Activated CD4-positive, alpha-beta memory T cell treated with anti-CD3 and anti-CD28 coated beads, Interleukin-2, amount 10 ng/mL, durations not matched to agents 7 days and 5 days (primary cell): ENCODE measurements around the gene TOP3A. TPM values are rescaled to one million over a fixed set of nuclear protein-coding genes. Genes with fewer than 3 reads are reported as not detected.
A peak's percentile ranks its signal among the peaks of the same experiment; 100 is the strongest.

Experiments used
- CTCF ChIA-PET: fragments of 350-600 bp; sonication (Branson Sonifier 250); formaldehyde crosslinking; loops from one replicate; lab custom pipeline; 2021; ENCODE audit warnings: antibody characterized with exemption, inconsistent platforms; lab: Charles Lee
- POLR2A ChIA-PET: fragments of 350-600 bp; sonication (Branson Sonifier 250); formaldehyde crosslinking; loops from one replicate; lab custom pipeline; 2021; ENCODE audit warnings: antibody characterized with exemption; lab: Charles Lee
- DNase-seq: peaks from one replicate; pipeline ENCODE4 v3.0.0-alpha.2; 2020
- H3K27ac Mint-ChIP-seq: one replicate; pipeline ENCODE4 v1.8.0; 2021; ENCODE audit warnings: mild to moderate bottlenecking, mixed read lengths
- H3K27me3 Mint-ChIP-seq: one replicate; pipeline ENCODE4 v1.8.0; 2021; ENCODE audit warnings: mixed read lengths
- H3K36me3 Mint-ChIP-seq: one replicate; pipeline ENCODE4 v1.8.0; 2021; ENCODE audit warnings: low read depth, mixed read lengths
- H3K4me1 Mint-ChIP-seq: one replicate; pipeline ENCODE4 v1.8.0; 2021; ENCODE audit warnings: mixed read lengths
- H3K4me3 Mint-ChIP-seq: one replicate; pipeline ENCODE4 v1.8.0; 2021; ENCODE audit warnings: mild to moderate bottlenecking, mixed read lengths
- H3K9me3 Mint-ChIP-seq: one replicate; pipeline ENCODE4 v1.8.0; 2021; ENCODE audit warnings: mixed read lengths
- total RNA-seq, 2 experiments: library from RNA; stranded (reverse); gene quantifications; one replicate each; pipeline ENCODE4 v1.2.3, GENCODE V29; 2021

The TOP3A gene
- total RNA-seq, 2 experiments from 2014 or later = 51.4 to 54.9 TPM

GRCh38 chr17:18332909-18333489, 18.2 kb upstream of the TOP3A start:
- ChIA-PET CTCF (interaction anchor here (1.4 kb wide), 1 partner anchor 20 kb away, joined by 3 read pairs; no protein-coding TSS in a partner anchor), POLR2A (interaction anchor here (1.0 to 2.8 kb wide), 4 partner anchors 9 to 30 kb away, joined by 3 to 8 read pairs (median 5); partner anchors contain the start of gene SHMT1)
- H3K36me3 Mint-ChIP-seq = peaks cover 52% of the 10 kb centered on the region
- H3K4me1 Mint-ChIP-seq = peaks cover 21% of the 10 kb centered on the region
- DNase-seq = no peak
- H3K9me3 Mint-ChIP-seq = no peaks in the 10 kb centered on the region
- no peak overlapping the region for H3K4me3 Mint-ChIP-seq
- no peaks in the 10 kb centered on the region for H3K27me3 Mint-ChIP-seq
- H3K27ac Mint-ChIP-seq = no peak overlapping the region

DNA sequence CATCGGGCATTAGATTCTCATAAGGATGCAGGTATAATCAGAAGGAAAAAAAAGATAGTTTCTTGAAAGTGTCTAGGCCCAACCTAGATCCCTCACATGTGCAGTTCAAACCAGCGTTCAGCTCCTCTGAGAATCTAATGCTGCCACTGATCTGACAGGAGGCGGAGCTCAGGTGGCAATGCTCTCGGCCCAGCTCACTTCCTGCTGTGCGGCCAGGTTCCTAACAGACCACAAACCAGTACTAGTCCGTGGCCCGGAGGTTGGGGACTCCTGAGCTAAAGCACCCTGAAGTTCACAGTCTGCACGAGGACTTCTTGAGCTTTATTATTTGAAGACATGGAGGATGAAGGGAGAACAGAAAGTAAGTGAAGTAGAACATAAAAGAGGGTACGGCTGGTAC, 17.1 kb upstream of the TOP3A start:
- peaks cover 46% of the 10 kb centered on the region for H3K36me3 Mint-ChIP-seq
- peak overlapping the region; percentile 75 for H3K27ac Mint-ChIP-seq
- no peaks in the 10 kb centered on the region for H3K27me3 Mint-ChIP-seq
- H3K4me1 Mint-ChIP-seq = peaks cover 21% of the 10 kb centered on the region
- POLR2A ChIA-PET = interaction anchor here (0.6 to 2.8 kb wide), 7 partner anchors 8 to 149 kb away, joined by 3 to 8 read pairs (median 3); partner anchors contain the start of genes SHMT1, SMCR8 and TOP3A
- DNase-seq = peak; percentile 46
- no peak overlapping the region for H3K4me3 Mint-ChIP-seq
- CTCF ChIA-PET = interaction anchor here (0.6 to 1.4 kb wide), 4 partner anchors 19 to 1646 kb away, joined by 3 to 5 read pairs (median 3); no protein-coding TSS in a partner anchor
- no peaks in the 10 kb centered on the region for H3K9me3 Mint-ChIP-seq

GRCh38 chr17:18328643-18329204, 13.9 kb upstream of the TOP3A start:
- ChIA-PET CTCF (no interaction called here), POLR2A (no interaction called here)
- H3K27ac Mint-ChIP-seq = no peak overlapping the region
- H3K4me3 Mint-ChIP-seq = no peak overlapping the region
- H3K27me3 Mint-ChIP-seq = no peaks in the 10 kb centered on the region
- peaks cover 48% of the 10 kb centered on the region for H3K36me3 Mint-ChIP-seq
- DNase-seq = no peak
- H3K9me3 Mint-ChIP-seq = no peaks in the 10 kb centered on the region
- H3K4me1 Mint-ChIP-seq = peaks cover 36% of the 10 kb centered on the region

- Mint-ChIP-seq H3K36me3 (peaks cover 51% of the 10 kb centered on the region), H3K4me1 (peaks cover 30% of the 10 kb centered on the region), H3K27me3 (no peaks in the 10 kb centered on the region), H3K9me3 (no peaks in the 10 kb centered on the region), H3K4me3 (no peak overlapping the region), H3K27ac (no peak overlapping the region)
- ChIA-PET CTCF (no interaction called here), POLR2A (interaction anchor here (1.4 to 1.6 kb wide), 2 partner anchors 9 to 21 kb away, joined by 5 read pairs; no protein-coding TSS in a partner anchor)
- DNase-seq = no peak
Measured at GRCh38 chr17:18327556-18327955, 12.8 kb upstream of the TOP3A start.

DNA sequence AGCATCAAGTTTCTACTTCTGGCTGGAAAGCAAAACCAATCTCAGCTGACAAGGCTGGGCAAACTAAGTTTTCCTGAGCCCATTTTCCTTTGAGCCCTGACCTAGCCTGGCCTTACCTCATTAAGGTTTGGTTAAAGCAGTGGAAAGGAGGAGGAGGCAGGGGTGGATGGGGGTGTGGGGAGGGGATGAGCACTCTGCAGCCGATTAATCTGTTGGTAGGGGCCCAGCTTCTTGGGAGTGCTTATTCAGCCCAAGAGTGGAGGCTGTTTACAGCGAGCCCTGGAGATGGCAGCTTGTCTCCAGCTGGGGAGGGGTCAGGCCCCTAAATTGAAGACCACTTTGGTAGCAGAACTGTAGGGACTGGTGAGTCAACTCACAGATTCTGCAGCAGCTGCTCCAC, 12.3 kb upstream of the TOP3A start:
- ChIA-PET CTCF (no interaction called here), POLR2A (interaction anchor here (1.4 to 1.6 kb wide), 2 partner anchors 10 to 21 kb away, joined by 5 read pairs; no protein-coding TSS in a partner anchor)
- H3K36me3 Mint-ChIP-seq = peaks cover 49% of the 10 kb centered on the region
- H3K9me3 Mint-ChIP-seq = no peaks in the 10 kb centered on the region
- no peak for DNase-seq
- H3K27me3 Mint-ChIP-seq = no peaks in the 10 kb centered on the region
- H3K27ac Mint-ChIP-seq = no peak overlapping the region
- H3K4me1 Mint-ChIP-seq = peaks cover 26% of the 10 kb centered on the region
- no peak overlapping the region for H3K4me3 Mint-ChIP-seq

- Mint-ChIP-seq H3K27me3 (no peaks in the 10 kb centered on the region), H3K4me1 (peaks cover 23% of the 10 kb centered on the region), H3K9me3 (no peaks in the 10 kb centered on the region), H3K36me3 (peaks cover 49% of the 10 kb centered on the region), H3K4me3 (no peak overlapping the region), H3K27ac (no peak overlapping the region)
- DNase-seq = no peak
- CTCF ChIA-PET = no interaction called here
- POLR2A ChIA-PET = interaction anchor here (1.4 to 1.6 kb wide), 3 partner anchors 10 to 22 kb away, joined by 3 to 5 read pairs (median 5); partner anchors contain the start of genes SMCR8 and TOP3A
Measured at GRCh38 chr17:18326572-18326971, 11.8 kb upstream of the TOP3A start.

GRCh38 chr17:18326039-18326438, 11.2 kb upstream of the TOP3A start:
- peaks cover 18% of the 10 kb centered on the region for H3K4me1 Mint-ChIP-seq
- no peak overlapping the region for H3K27ac Mint-ChIP-seq
- peaks cover 49% of the 10 kb centered on the region for H3K36me3 Mint-ChIP-seq
- H3K9me3 Mint-ChIP-seq = no peaks in the 10 kb centered on the region
- POLR2A ChIA-PET = interaction anchor here (1.4 kb wide), 1 partner anchor 11 kb away, joined by 3 read pairs; the partner anchor contains the start of genes SMCR8 and TOP3A
- no peak overlapping the region for H3K4me3 Mint-ChIP-seq
- DNase-seq = no peak
- CTCF ChIA-PET = no interaction called here
- no peaks in the 10 kb centered on the region for H3K27me3 Mint-ChIP-seq

GRCh38 chr17:18324140-18325050, 9.6 kb upstream of the TOP3A start:
- no peaks in the 10 kb centered on the region for H3K9me3 Mint-ChIP-seq
- H3K27me3 Mint-ChIP-seq = no peaks in the 10 kb centered on the region
- H3K36me3 Mint-ChIP-seq = peaks cover 42% of the 10 kb centered on the region
- peaks cover 32% of the 10 kb centered on the region for H3K4me1 Mint-ChIP-seq
- H3K27ac Mint-ChIP-seq = no peak overlapping the region
- H3K4me3 Mint-ChIP-seq = no peak overlapping the region
- no peak for DNase-seq
- POLR2A ChIA-PET = interaction anchor here (0.7 to 2.4 kb wide), 2 partner anchors 8 to 25 kb away, joined by 3 to 7 read pairs; no protein-coding TSS in a partner anchor
- CTCF ChIA-PET = no interaction called here

DNA sequence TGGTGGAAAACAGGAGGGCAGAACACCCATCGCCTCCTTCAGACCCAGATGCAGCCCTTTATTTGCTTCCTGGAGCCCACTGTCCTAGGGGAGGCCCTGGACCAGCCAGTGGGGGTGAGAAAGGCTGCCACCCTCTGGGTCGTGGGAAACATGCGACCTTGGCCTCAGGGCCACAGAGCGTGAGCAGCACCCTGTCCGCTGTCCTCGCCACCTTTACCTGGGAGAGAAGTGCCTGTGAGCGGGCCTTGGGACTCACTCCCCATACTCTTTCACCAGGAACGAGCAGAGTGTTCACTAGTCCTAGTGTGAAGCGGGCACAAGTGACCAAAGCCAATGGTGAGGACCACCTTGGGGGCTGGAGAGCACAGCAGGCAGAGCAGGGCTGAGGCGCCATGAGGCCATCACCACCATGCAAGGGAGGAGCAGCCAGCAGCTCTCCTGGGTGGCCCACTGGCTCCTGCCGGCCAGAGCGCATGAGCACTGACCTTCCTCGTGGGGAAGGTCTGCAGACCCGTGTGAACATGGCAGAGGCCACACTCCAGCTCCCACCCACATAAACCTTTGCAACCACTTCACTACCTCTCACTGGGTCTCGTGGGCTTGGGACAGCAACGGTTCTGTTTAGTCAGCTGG, 8.8 kb upstream of the TOP3A start:
- POLR2A ChIA-PET = interaction anchor here (0.7 to 2.4 kb wide), 2 partner anchors 9 to 26 kb away, joined by 3 to 7 read pairs; no protein-coding TSS in a partner anchor

GRCh38 chr17:18323007-18323406, 8.2 kb upstream of the TOP3A start:
- Mint-ChIP-seq H3K27me3 (no peaks in the 10 kb centered on the region), H3K4me1 (peaks cover 44% of the 10 kb centered on the region), H3K9me3 (no peaks in the 10 kb centered on the region), H3K4me3 (no peak overlapping the region), H3K36me3 (peaks cover 40% of the 10 kb centered on the region), H3K27ac (no peak overlapping the region)
- POLR2A ChIA-PET = interaction anchor here (2.4 kb wide), 1 partner anchor 9 kb away, joined by 7 read pairs; no protein-coding TSS in a partner anchor
- DNase-seq = no peak
- CTCF ChIA-PET = no interaction called here

More for the DNA sequence above, 8.8 kb upstream of the TOP3A start:
- Mint-ChIP-seq H3K27me3 (no peaks in the 10 kb centered on the region), H3K4me3 (no peak overlapping the region), H3K27ac (no peak overlapping the region), H3K4me1 (peaks cover 40% of the 10 kb centered on the region), H3K36me3 (peaks cover 42% of the 10 kb centered on the region), H3K9me3 (no peaks in the 10 kb centered on the region)
- DNase-seq = no peak
- CTCF ChIA-PET = no interaction called here

DNA sequence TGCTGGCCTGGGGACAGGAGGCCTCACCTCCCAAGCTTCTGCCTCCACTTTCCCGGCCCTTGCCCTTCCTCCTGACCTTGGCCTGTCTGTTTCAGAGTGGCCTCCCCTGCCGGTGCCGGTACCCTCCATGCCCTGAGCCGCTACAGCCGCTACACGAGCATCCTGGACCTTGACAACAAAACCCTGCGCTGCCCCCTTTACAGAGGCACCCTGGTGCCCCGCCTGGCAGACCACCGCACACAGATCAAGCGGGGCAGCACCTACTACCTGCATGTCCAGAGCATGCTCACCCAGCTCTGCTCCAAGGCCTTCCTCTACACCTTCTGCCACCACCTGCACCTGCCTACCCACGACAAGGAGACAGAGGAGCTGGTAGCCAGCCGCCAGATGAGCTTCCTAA, 7.7 kb upstream of the TOP3A start:
- Mint-ChIP-seq H3K4me3 (no peak overlapping the region), H3K4me1 (peaks cover 49% of the 10 kb centered on the region), H3K27me3 (no peaks in the 10 kb centered on the region), H3K27ac (no peak overlapping the region), H3K9me3 (no peaks in the 10 kb centered on the region), H3K36me3 (peaks cover 44% of the 10 kb centered on the region)
- DNase-seq = no peak
- ChIA-PET POLR2A (interaction anchor here (2.4 kb wide), 1 partner anchor 10 kb away, joined by 7 read pairs; no protein-coding TSS in a partner anchor), CTCF (no interaction called here)

GRCh38 chr17:18321309-18321708, 6.5 kb upstream of the TOP3A start:
- ChIA-PET POLR2A (interaction anchor here (1.9 kb wide), 1 partner anchor 11 kb away, joined by 8 read pairs; no protein-coding TSS in a partner anchor), CTCF (no interaction called here)
- Mint-ChIP-seq H3K9me3 (no peaks in the 10 kb centered on the region), H3K27ac (no peak overlapping the region), H3K36me3 (peaks cover 44% of the 10 kb centered on the region), H3K4me3 (no peak overlapping the region), H3K27me3 (no peaks in the 10 kb centered on the region), H3K4me1 (peaks cover 56% of the 10 kb centered on the region)
- no peak for DNase-seq
